Right lobe of liver (tissue), 4 donors: ENCODE results near the gene NDRG3.

Source experiments
- CTCF ChIP-seq, 4 donors: fragments of 200-600 bp in 3 of 4; fragments of 450-650 bp in 1 of 4; IDR thresholded peaks; one replicate each; pipeline versions ENCODE4 v1.5.1 to v1.8.0; 2016 to 2022; ENCODE audit warnings: antibody characterized with exemption in 4 of 4, mild to moderate bottlenecking in 2 of 4
- POLR2A ChIP-seq: fragments of 450-650 bp; IDR thresholded peaks from one replicate; pipeline ENCODE4 v1.6.1; 2017; ENCODE audit warnings: antibody characterized with exemption, mild to moderate bottlenecking
- donor health status: DM: no; HTN: no; CAD: no.
- donor health status: DM: no; HTN: no; CAD: no.
- donor health status: DM: no; HTN: yes; CAD: no.

DNA sequence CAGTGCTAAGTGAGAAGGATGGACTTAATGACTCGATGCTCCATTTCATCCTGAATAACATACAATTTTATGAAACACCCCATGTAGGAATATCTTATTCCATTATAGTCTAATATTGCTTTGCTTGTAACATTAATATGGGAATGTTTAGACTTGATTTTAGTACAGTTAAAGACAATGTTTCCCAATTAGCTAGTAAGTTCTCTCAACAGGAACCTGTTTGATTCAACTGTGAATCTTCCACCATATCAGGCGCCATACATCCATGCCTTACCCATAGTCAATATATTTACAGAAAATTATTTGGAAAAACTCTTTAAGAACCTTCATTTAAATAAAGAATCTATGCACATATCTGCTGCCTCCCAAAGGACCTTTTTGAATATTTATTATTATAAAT, 3.3 kb downstream of the NDRG3 start:
- TF ChIP-seq CTCF (IDR thresholded peaks at IDR 0.05) (no peak), POLR2A (no peak)
